Left lung (tissue), 10 donors: Measurements from ENCODE around the gene PAGE2B. TPM values are rescaled to one million over a fixed set of nuclear protein-coding genes. Genes with fewer than 3 reads are reported as not detected.
"Not testable (repeated sequence)": the region's sequence is repeated elsewhere in the genome, so short reads cannot be mapped to it uniquely, and the experiment has no call there.

Experiments
- ATAC-seq: fragments of 200-7000 bp; cut with Tn5 transposase; one replicate; pipeline ENCODE4 v1.9.1; 2020; ENCODE audit warnings: moderate library complexity
- DNase-seq, 4 donors: peaks; one replicate each; pipeline ENCODE4 v3.0.0-alpha.2; 2013 to 2020
- H3K27ac ChIP-seq, 2 donors: fragments of 200-600 bp; sonication (generic) in 1 of 2; one replicate each; pipeline versions ENCODE4 v1.5.0 to v1.8.0; 2020 to 2021
- H3K27me3 ChIP-seq, 2 donors: fragments of 200-600 bp; sonication (generic) in 1 of 2; one replicate each; pipeline versions ENCODE4 v1.5.0 to v1.8.0; 2020 to 2021
- H3K36me3 ChIP-seq, 2 donors: fragments of 200-600 bp; sonication (generic) in 1 of 2; one replicate each; pipeline versions ENCODE4 v1.5.0 to v1.8.0; 2020 to 2021
- H3K4me1 ChIP-seq, 2 donors: fragments of 200-600 bp; one replicate each; pipeline ENCODE4 v1.8.0; 2021
- H3K4me3 ChIP-seq, 2 donors: fragments of 200-600 bp; sonication (generic) in 1 of 2; one replicate each; pipeline versions ENCODE4 v1.5.0 to v1.8.0; 2020 to 2021; ENCODE audit warnings: mild to moderate bottlenecking in 1 of 2
- H3K9me3 ChIP-seq, 2 donors: fragments of 200-600 bp; sonication (generic) in 1 of 2; one replicate each; pipeline versions ENCODE4 v1.5.0 to v1.8.0; 2020 to 2021
- intact Hi-C, 2 donors: fragments of 100-400 bp; cut with DNase I; formaldehyde crosslinking; loops; one replicate each; pipeline versions ENCODE4 v1.11.2 to v1.14.2; 2022
- polyA plus RNA-seq, 6 donors: library from polyadenylated mRNA; unstranded; fragments of 120-200 nt; gene quantifications; one replicate each; pipeline ENCODE4 v1.2.1, GENCODE V29; 2013; ENCODE audit not compliant: insufficient read length in 6 of 6
- total RNA-seq, 2 donors: library from RNA; stranded (reverse); fragmentation: NEBNext Ultra II Directional; extraction: Animal tissue kit (Norgen Biotek cat#: 25700); gene quantifications; one replicate each; pipeline ENCODE4 v1.2.1, GENCODE V29; 2021
- TF ChIP-seq, protein P1 (sequence below), 2 donors: fragments of 200-600 bp; sonication (generic) in 1 of 2; IDR thresholded peaks; one replicate each; pipeline versions ENCODE4 v1.5.0 to v1.8.0; 2021; ENCODE audit warnings: antibody characterized with exemption in 2 of 2
- donor health status: DM: no; HTN: yes; CAD: no.
- donor health status: DM: no; HTN: no; CAD: no.

Gene PAGE2B
- total and polyA plus RNA-seq, 8 donors: not detected

DNA sequence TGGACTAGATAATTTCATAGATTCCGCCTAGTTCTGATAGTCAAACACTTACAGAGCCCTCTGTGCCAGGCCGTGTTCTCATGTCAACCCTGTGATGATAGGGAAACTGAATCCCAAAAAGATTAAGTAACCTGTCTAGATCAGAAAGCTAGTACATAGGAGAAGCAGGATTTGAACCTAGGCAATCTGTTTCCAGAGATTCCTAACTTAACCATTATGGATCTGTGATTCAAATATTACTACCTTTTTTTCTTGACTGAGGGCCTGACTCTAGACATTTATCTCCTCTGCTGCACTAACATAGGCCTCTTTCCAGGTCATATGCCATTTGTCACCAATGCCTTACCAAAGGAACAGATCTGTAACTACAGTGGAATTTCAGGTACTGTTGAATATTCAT lies 45.5 kb upstream of the PAGE2B start:
- no peaks in the 10 kb centered on the region for H3K36me3 ChIP-seq
- H3K27ac ChIP-seq: no peak overlapping the region
- H3K4me1 ChIP-seq: no peaks in the 10 kb centered on the region
- intact Hi-C loops: no loop called here
- ATAC-seq: no peak
- no peak for DNase-seq
- H3K27me3 ChIP-seq: peaks cover 0 to 6% of the 10 kb centered on the region in 2 donors
- no peaks in the 10 kb centered on the region for H3K9me3 ChIP-seq
- no peak overlapping the region for H3K4me3 ChIP-seq
- TF ChIP-seq, protein P1, sequence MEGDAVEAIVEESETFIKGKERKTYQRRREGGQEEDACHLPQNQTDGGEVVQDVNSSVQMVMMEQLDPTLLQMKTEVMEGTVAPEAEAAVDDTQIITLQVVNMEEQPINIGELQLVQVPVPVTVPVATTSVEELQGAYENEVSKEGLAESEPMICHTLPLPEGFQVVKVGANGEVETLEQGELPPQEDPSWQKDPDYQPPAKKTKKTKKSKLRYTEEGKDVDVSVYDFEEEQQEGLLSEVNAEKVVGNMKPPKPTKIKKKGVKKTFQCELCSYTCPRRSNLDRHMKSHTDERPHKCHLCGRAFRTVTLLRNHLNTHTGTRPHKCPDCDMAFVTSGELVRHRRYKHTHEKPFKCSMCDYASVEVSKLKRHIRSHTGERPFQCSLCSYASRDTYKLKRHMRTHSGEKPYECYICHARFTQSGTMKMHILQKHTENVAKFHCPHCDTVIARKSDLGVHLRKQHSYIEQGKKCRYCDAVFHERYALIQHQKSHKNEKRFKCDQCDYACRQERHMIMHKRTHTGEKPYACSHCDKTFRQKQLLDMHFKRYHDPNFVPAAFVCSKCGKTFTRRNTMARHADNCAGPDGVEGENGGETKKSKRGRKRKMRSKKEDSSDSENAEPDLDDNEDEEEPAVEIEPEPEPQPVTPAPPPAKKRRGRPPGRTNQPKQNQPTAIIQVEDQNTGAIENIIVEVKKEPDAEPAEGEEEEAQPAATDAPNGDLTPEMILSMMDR (IDR thresholded peaks at IDR 0.05): no peak

DNA sequence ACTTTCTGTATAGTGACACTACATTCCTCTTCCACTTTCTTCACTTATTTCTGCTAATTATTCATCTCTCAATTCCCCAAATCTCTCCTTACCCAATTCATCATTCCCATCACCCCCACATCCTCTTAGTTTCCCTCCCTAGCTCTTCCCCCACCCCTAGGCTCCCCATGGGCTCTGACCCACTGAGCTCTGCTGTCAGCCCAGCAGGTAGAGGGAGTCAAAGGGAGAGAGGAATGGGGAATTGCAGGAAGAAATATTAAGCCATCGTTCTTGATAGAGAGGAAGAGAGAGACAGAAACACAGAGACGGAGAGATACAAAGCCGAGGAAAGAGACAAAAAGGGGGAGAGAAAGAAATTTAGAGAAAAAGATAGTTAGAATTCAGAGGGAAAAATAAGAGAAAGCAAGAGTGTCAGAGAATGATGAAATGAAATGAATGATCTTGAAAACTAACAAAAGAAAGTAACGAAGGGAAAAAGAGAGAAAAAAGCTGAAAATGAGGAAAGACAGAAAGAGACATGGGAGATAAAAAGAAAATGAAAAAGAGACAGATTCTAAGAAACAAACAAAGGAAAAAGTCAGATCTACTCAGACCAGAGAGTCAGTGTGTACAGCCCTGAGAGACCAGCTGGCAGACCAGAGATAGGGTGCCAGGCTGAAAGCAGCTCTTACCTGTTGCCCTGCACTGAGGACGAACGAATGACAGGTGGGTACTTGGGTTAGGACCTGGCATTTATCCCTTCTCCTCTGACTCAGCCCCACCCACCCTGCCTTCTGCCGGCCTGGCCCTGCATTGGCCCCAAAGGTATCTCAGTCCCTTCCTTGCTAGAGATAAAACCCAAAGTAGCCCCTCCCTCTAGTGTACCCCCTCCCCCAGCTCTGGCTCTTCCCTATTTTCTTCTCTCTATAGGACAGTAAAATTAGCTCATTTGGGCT lies 44.3 kb upstream of the PAGE2B start, which contains the start of gene ALAS2:
ALAS2 (minus strand) TSS at position 707 of the 935 bp plus-strand sequence. CDS start 4,977 bp downstream, outside the sequence.
- DNase-seq (no peak), ATAC-seq (no peak)
- no peaks in the 10 kb centered on the region for H3K36me3 ChIP-seq
- no peak within 1 kb of the TSS for H3K4me3 ChIP-seq
- H3K9me3 ChIP-seq: no peaks in the 10 kb centered on the region
- H3K27me3 ChIP-seq: peaks cover 0 to 6% of the 10 kb centered on the region in 2 donors
- intact Hi-C loops: no loop called here
- TF ChIP-seq, protein P1 (IDR thresholded peaks at IDR 0.05): no peak
- H3K4me1 ChIP-seq: no peaks in the 10 kb centered on the region
- no peak within 1 kb of the TSS for H3K27ac ChIP-seq

DNA sequence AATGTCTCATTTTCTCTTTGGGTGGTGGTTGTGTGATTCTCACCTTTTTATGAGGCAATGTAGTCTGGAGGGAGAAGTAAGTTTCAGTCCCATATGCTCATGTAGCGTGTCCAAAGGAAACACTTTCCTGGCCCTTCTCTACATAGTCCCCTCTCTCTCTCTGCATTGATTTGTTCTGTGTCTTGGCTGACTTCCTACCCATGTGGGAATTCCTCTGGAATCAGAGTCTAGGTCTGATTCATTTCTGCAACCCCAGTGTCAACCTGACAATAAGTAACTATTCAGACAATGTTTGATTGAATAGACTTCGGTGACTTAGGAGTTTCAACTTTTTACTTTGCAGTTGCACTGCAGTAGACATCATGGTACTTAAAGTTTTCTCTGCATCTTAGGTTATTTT lies 41.4 kb upstream of the PAGE2B start:
- TF ChIP-seq, protein P1 (IDR thresholded peaks at IDR 0.05): no peak
- Histone ChIP-seq H3K27me3 (no peaks in the 10 kb centered on the region), H3K4me3 (no peak overlapping the region), H3K9me3 (no peaks in the 10 kb centered on the region), H3K27ac (no peak overlapping the region), H3K36me3 (no peaks in the 10 kb centered on the region), H3K4me1 (no peaks in the 10 kb centered on the region)
- intact Hi-C loops: no loop called here
- no peak for ATAC-seq
- DNase-seq: no peak

DNA sequence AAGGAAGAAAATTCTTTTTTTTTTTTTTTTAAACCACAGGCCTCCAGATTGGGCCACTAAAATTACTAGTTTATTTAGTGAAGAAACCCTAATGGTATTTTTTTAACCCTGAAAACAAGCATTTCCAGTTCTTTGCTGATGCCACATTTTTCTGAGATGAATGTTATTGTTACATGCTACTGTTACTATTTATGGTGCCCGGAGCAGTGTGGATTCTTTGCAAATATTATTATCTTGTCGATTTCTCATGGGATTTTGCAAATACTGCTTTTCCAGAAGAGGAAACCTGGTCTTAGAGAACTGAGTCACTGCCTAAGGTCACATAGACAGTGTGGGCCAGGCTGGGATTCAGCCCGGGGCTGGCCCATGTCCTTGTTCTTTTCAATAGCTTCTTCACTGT lies 35.4 kb upstream of the PAGE2B start:
- Histone ChIP-seq H3K9me3 (no peaks in the 10 kb centered on the region), H3K36me3 (no peaks in the 10 kb centered on the region), H3K4me3 (no peak overlapping the region), H3K27me3 (no peaks in the 10 kb centered on the region), H3K27ac (no peak overlapping the region), H3K4me1 (no peaks in the 10 kb centered on the region)
- intact Hi-C loops: no loop called here
- TF ChIP-seq, protein P1 (IDR thresholded peaks at IDR 0.05): no peak
- DNase-seq: no peak
- no peak for ATAC-seq

DNA sequence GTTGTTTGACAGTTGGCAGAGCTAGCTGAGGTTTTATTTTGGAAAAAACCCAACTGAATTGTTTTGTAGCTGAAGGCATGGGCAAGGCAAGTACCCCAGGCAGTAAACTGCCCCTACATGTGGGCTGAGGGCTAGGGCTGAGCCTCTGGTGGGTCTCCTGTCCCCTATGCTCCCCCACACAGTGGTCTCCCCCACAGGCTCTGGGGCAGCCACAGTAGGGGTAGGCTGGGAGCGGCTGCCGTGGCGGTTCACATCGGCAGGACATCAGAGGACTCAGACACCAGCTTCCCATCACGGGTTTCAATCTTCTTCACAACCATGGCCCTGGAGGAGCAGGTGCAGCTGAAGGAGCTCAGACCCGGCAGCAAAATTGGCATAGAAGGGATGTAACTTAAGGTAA lies 33.3 kb upstream of the PAGE2B start:
- Histone ChIP-seq H3K36me3 (no peaks in the 10 kb centered on the region), H3K4me1 (no peaks in the 10 kb centered on the region), H3K27ac (no peak overlapping the region), H3K4me3 (no peak overlapping the region), H3K27me3 (no peaks in the 10 kb centered on the region), H3K9me3 (no peaks in the 10 kb centered on the region)
- TF ChIP-seq, protein P1 (IDR thresholded peaks at IDR 0.05): no peak
- intact Hi-C loops: no loop called here
- ATAC-seq (no peak), DNase-seq (no peak)

DNA sequence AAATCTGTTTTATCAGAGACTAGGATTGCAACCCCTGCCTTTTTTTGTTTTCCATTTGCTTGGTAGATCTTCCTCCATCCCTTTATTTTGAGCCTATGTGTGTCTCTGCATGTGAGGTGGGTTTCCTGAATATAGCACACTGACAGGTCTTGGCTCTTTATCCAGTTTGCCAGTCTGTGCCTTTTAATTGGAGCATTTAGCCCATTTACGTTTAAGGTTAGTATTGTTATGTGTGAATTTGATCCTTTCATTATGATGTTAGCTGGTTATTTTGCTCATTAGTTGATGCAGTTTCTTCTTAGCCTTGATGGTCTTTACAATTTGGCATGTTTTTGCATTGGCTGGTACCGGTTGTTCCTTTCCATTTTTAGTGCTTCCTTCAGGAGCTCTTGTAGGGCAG lies 24.2 kb upstream of the PAGE2B start:
- H3K4me1 ChIP-seq, intact Hi-C loops, ATAC-seq, H3K9me3 ChIP-seq, H3K36me3 ChIP-seq, H3K27ac ChIP-seq, DNase-seq, H3K4me3 ChIP-seq, H3K27me3 ChIP-seq: not testable (repeated sequence)
